ENCODE measurements around the gene ITGB3. TPM values are rescaled to one million over a fixed set of nuclear protein-coding genes. Genes with fewer than 3 reads are reported as not detected.

Gene ITGB3
- total and polyA plus RNA-seq, 2 donors from 2014 or later, result 7.1 to 88.8 TPM

- Histone ChIP-seq H3K4me1 (ENCODE audit: control insufficient read depth in 2 of 3, insufficient read depth in 2 of 3, low read depth in 1 of 3, low read length in 3 of 3) (peaks cover 0 to 6% (median 0%) of the 10 kb centered on the region in 3 donors), H3K4me3 (ENCODE audit: low read length in 3 of 3) (no peak overlapping the region), H3K9ac (ENCODE audit: low read length in 3 of 3) (no peak overlapping the region), H3K36me3 (ENCODE audit: control insufficient read depth in 2 of 3, insufficient read depth in 3 of 3, low read length in 3 of 3) (no peaks in the 10 kb centered on the region), H3K9me3 (ENCODE audit: control insufficient read depth in 2 of 3, insufficient read depth in 1 of 3, low read length in 3 of 3) (peaks cover 0 to 2% (median 0%) of the 10 kb centered on the region in 3 donors), H3K27ac (ENCODE audit: low read depth in 2 of 2, low read length in 2 of 2) (no peak overlapping the region), H3K27me3 (ENCODE audit: control insufficient read depth, insufficient read depth, low read length) (no peaks in the 10 kb centered on the region)
- no peak for DNase-seq
- no peak for TF ChIP-seq CTCF (IDR thresholded peaks at IDR 0.05; ENCODE audit: borderline replicate concordance, extremely low read depth, insufficient read depth)
- intact Hi-C loops (cut with DNase I), result loop anchor here (5.0 kb wide), 1 partner anchor 84 kb away; no protein-coding TSS in a partner anchor
- FAIRE-seq, result no peak
Observed at GRCh38 chr17:47316311-47316710, 62.7 kb downstream of the ITGB3 start.

- H3K27me3 ChIP-seq (ENCODE audit: control insufficient read depth, insufficient read depth, low read length), result no peaks in the 10 kb centered on the region
- no peak for FAIRE-seq
- no peak overlapping the region for H3K4me3 ChIP-seq (ENCODE audit: low read length in 3 of 3)
- H3K4me1 ChIP-seq (ENCODE audit: control insufficient read depth in 2 of 3, insufficient read depth in 2 of 3, low read depth in 1 of 3, low read length in 3 of 3), result peaks cover 0 to 6% (median 0%) of the 10 kb centered on the region in 3 donors
- H3K36me3 ChIP-seq (ENCODE audit: control insufficient read depth in 2 of 3, insufficient read depth in 3 of 3, low read length in 3 of 3), result no peaks in the 10 kb centered on the region
- intact Hi-C loops (cut with DNase I), result loop anchor here (5.0 kb wide), 1 partner anchor 85 kb away; no protein-coding TSS in a partner anchor
- no peak overlapping the region for H3K27ac ChIP-seq (ENCODE audit: low read depth in 2 of 2, low read length in 2 of 2)
- peaks cover 0 to 2% (median 0%) of the 10 kb centered on the region in 3 donors for H3K9me3 ChIP-seq (ENCODE audit: control insufficient read depth in 2 of 3, insufficient read depth in 1 of 3, low read length in 3 of 3)
- no peak for TF ChIP-seq CTCF (IDR thresholded peaks at IDR 0.05; ENCODE audit: borderline replicate concordance, extremely low read depth, insufficient read depth)
- no peak overlapping the region for H3K9ac ChIP-seq (ENCODE audit: low read length in 3 of 3)
- DNase-seq, result no peak
Observed at GRCh38 chr17:47317119-47317518, 63.5 kb downstream of the ITGB3 start.

GRCh38 chr17:47318197-47318918 is 64.7 kb downstream of the ITGB3 start:
- no peaks in the 10 kb centered on the region for H3K27me3 ChIP-seq (ENCODE audit: control insufficient read depth, insufficient read depth, low read length)
- no peak for TF ChIP-seq CTCF (IDR thresholded peaks at IDR 0.05; ENCODE audit: borderline replicate concordance, extremely low read depth, insufficient read depth)
- H3K27ac ChIP-seq (ENCODE audit: low read depth in 2 of 2, low read length in 2 of 2), result no peak overlapping the region
- H3K9ac ChIP-seq (ENCODE audit: low read length in 3 of 3), result no peak overlapping the region
- H3K4me3 ChIP-seq (ENCODE audit: low read length in 3 of 3), result no peak overlapping the region
- FAIRE-seq, result no peak
- H3K36me3 ChIP-seq (ENCODE audit: control insufficient read depth in 2 of 3, insufficient read depth in 3 of 3, low read length in 3 of 3), result no peaks in the 10 kb centered on the region
- no peak for DNase-seq
- intact Hi-C loops (cut with DNase I), result loop anchor here (5.0 kb wide), 1 partner anchor 86 kb away; no protein-coding TSS in a partner anchor
- H3K4me1 ChIP-seq (ENCODE audit: control insufficient read depth in 2 of 3, insufficient read depth in 2 of 3, low read depth in 1 of 3, low read length in 3 of 3), result peaks cover 0 to 6% (median 0%) of the 10 kb centered on the region in 3 donors
- H3K9me3 ChIP-seq (ENCODE audit: control insufficient read depth in 2 of 3, insufficient read depth in 1 of 3, low read length in 3 of 3), result peaks cover 0 to 2% (median 0%) of the 10 kb centered on the region in 3 donors

Measured in kidney (tissue), 14 donors.